ENCODE measurements around the gene ARHGEF38. TPM values are rescaled to one million over a fixed set of nuclear protein-coding genes. Genes with fewer than 3 reads are reported as not detected.
"Not testable (repeated sequence)": the region's sequence is repeated elsewhere in the genome, so short reads cannot be mapped to it uniquely, and the experiment has no call there.

ARHGEF38 gene
- polyA plus RNA-seq, 1 donor from 2014 or later: not detected

DNA sequence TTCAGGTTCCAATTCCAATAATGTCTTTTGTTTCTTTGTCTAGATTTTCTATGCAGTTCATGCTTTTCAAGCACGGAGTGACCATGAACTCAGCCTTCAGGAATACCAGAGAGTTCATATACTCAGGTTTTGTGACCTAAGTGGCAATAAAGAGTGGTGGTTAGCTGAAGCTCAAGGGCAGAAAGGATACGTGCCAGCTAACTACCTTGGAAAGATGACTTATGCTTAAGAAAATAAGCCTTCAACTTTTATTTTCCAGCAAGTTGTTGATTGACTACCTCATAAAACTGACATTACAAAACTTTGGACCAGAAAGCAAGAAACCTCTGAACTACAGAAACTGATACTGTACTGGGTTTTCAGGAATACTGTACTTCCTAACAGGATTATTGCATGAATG, 125.3 kb downstream of the ARHGEF38 start:
- no peak overlapping the region for H3K27ac Mint-ChIP-seq
- H3K4me1 Mint-ChIP-seq: no peaks in the 10 kb centered on the region
- no peaks in the 10 kb centered on the region for H3K9me3 Mint-ChIP-seq
- H3K4me3 Mint-ChIP-seq: no peak overlapping the region
- no peaks in the 10 kb centered on the region for H3K36me3 Mint-ChIP-seq
- H3K27me3 Mint-ChIP-seq: peaks cover 2% of the 10 kb centered on the region

DNA sequence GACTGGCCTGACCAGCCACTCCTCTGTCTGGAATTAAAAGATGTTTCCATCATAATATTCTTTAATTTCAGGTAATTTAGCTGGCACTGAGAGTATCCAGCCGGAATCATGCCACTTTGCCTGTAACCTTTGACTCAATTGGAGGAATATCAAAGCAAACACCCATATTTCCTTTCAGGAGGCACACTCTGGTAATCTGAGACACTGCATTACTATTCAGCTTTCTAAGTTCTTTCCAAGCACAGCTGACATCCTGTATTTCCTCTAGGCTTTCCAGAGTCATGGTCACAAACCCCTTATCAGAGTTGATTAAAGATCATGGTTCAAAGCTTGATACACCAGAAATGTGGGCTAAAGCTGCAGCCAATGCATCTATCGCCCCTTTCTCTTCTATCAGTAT, 126.8 kb downstream of the ARHGEF38 start:
- Mint-ChIP-seq H3K27me3 (no peaks in the 10 kb centered on the region), H3K9me3 (no peaks in the 10 kb centered on the region), H3K4me3 (no peak overlapping the region), H3K4me1 (no peaks in the 10 kb centered on the region), H3K27ac (no peak overlapping the region), H3K36me3 (peaks cover 2% of the 10 kb centered on the region)

DNA sequence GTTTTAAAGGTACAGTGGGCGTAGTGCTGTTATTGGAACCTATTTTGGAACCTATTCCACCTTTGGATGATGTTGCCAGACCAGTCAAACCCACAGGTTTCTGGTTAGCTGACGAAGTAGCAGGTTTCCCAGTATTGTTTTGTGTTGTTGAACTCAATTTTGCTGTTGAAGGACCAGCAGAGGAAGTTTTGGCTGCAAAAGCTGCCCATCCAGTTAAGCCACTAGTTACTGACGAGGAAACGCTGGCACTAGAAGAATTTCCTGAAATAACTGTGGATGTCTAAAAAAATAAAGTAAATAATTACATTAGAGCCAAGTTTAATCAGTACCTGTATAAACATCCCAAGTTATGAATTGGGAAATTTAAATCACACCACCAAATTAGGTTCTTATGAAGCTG, 130.6 kb downstream of the ARHGEF38 start:
- Mint-ChIP-seq H3K4me1 (no peaks in the 10 kb centered on the region), H3K27me3 (no peaks in the 10 kb centered on the region), H3K27ac (no peak overlapping the region), H3K4me3 (no peak overlapping the region), H3K36me3 (peaks cover 3% of the 10 kb centered on the region), H3K9me3 (no peaks in the 10 kb centered on the region)

DNA sequence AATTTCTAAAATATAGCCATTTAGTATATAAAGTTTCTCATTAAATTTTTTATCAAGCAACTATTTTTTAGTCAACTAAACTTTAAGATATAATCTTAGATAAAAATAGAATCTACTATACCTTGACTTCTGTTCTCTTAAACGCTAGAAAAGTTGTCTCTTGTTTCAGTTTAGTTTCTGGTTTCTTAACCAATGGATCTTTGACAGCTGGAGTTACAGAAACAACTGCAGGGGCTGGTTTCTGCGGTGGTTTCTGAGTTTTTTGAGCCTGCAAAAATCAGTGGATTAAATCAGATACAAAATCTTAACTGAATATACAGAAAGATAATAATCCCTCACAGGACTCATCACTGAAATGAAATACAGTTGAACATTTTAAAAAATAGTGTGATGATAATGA, 134.2 kb downstream of the ARHGEF38 start:
- no peaks in the 10 kb centered on the region for H3K9me3 Mint-ChIP-seq
- no peaks in the 10 kb centered on the region for H3K27me3 Mint-ChIP-seq
- no peak overlapping the region for H3K4me3 Mint-ChIP-seq
- peaks cover 5% of the 10 kb centered on the region for H3K36me3 Mint-ChIP-seq
- no peaks in the 10 kb centered on the region for H3K4me1 Mint-ChIP-seq
- no peak overlapping the region for H3K27ac Mint-ChIP-seq

- not testable (repeated sequence) for H3K4me1 Mint-ChIP-seq, H3K36me3 Mint-ChIP-seq, H3K27ac Mint-ChIP-seq, H3K4me3 Mint-ChIP-seq, H3K9me3 Mint-ChIP-seq, H3K27me3 Mint-ChIP-seq
Measured at GRCh38 chr4:105694812-105695211, 142.4 kb downstream of the ARHGEF38 start.

DNA sequence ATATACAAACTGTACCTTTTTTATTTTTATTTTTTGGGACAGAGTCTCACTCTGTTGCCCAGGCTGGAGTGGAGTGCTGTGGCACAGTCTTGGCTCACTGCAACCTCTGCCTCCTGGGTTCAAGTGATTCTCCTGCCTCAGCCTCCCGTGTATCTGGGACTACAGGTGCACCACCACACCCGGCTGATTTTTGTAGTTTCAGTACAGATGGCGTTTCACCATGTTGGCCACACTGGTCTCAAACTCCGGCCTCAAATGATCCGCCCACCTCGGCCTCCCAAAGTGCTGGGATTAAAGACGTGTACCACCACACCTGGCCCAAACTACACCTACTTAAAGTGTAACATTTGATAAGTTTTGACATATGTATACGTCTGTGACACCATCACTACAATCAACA, 143.4 kb downstream of the ARHGEF38 start:
- not testable (repeated sequence) for H3K4me3 Mint-ChIP-seq, H3K9me3 Mint-ChIP-seq, H3K4me1 Mint-ChIP-seq, H3K36me3 Mint-ChIP-seq, H3K27me3 Mint-ChIP-seq, H3K27ac Mint-ChIP-seq

DNA sequence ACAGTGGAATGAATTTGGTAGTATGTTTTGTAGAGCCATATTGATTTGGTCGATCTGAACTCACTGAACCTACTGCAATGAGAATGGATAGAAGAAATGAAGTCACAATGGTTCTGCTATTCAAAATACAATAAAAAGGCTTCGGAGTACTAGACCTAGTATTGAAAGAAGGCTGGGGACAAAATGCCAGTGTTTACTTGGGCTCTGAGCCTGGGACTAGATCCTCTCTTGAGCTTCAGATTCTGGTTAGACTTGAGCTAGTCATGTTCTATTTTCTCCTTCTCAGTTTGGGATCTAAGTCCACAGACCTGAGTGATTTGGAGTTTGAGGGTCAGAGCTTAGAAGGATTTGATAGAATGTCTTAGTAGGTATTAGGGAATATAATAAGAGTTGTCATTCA, 146.2 kb downstream of the ARHGEF38 start:
- no peak overlapping the region for H3K27ac Mint-ChIP-seq
- H3K9me3 Mint-ChIP-seq: no peaks in the 10 kb centered on the region
- no peaks in the 10 kb centered on the region for H3K27me3 Mint-ChIP-seq
- no peak overlapping the region for H3K4me3 Mint-ChIP-seq
- H3K4me1 Mint-ChIP-seq: peaks cover 0 to 8% (median 2%) of the 10 kb centered on the region in 3 donors
- no peaks in the 10 kb centered on the region for H3K36me3 Mint-ChIP-seq

DNA sequence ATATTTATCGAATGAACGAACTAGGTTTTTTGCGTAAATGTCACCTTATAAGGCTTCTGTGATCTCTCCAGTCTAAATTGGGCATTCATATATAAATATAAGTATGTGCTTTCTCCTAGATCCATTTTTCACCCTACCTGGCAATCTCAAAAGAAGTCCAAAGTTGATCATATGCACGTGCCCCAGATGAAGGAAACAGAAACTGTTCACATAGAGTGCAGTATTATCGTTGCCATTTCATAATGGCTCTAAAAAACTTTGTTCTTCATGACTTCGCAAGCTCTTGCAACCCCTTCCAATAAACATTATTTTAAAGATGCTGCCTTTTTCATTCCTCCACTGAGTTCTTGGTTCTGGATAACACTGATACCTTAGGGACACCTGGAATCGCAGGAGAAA, 155.4 kb downstream of the ARHGEF38 start:
- no peaks in the 10 kb centered on the region for H3K9me3 Mint-ChIP-seq
- no peaks in the 10 kb centered on the region for H3K27me3 Mint-ChIP-seq
- H3K4me3 Mint-ChIP-seq: peak overlapping the region; percentile 99 to 100 (median 100)
- H3K4me1 Mint-ChIP-seq: peaks cover 22 to 33% (median 29%) of the 10 kb centered on the region in 3 donors
- H3K27ac Mint-ChIP-seq: peak overlapping the region; percentile 94 to 99 (median 95)
- peaks cover 2% of the 10 kb centered on the region for H3K36me3 Mint-ChIP-seq

DNA sequence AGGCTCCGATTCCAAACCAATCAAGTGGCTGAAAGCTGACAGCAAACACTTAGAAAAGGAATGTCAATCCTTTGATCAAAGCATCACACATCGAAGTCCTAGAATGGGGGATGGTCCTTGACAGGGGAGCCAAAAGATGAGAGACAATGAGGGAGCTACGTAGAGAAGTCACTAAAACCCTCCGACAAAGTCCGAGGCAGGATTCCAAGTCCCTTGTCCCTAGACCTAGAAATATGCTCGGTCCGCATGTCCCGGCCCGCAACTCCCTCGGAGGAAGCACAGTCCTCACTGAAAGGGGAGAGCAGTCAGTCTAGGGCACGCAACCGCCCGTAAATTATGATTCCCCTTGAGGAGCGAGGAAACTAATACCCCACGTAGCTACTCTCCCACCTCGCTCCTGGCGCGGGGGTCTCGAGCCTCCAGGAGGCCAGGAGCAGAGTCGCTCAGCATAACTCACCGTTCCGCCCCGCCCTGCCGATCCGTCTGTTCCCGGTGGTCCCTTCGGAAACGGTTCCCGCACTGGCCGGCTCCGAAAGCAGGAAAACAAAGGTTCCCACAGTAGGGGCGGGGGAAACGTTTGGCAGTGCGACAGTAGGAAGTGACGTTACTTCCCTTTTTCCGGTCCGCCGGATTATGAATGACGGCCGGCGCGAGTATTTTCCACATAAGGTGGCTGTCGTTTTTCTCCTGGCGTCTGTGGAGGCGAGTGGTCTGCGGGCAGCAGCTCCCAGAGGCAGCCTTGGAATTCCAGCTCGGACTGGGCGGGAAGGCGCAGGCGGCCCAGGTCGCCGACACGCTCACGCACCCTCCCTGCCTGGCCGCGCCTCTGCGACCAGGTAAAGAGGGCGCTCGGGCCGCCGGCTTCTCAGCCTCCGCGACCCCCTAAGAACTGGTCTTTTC, 156.0 kb downstream of the ARHGEF38 start, which contains the start of the genes GSTCD and INTS12:
GSTCD (plus strand) TSS at position 604 of the 900 bp plus-strand sequence. CDS start 8,830 bp downstream, outside the sequence.
INTS12 (minus strand) TSS at position 509 of the 900 bp plus-strand sequence. CDS start 8,684 bp downstream, outside the sequence.
- Mint-ChIP-seq H3K27ac (peak within 1 kb of the TSS; percentile 94 to 99 (median 95)), H3K27me3 (no peaks in the 10 kb centered on the region), H3K4me3 (peak within 1 kb of the TSS; percentile 99 to 100 (median 100)), H3K9me3 (no peaks in the 10 kb centered on the region), H3K4me1 (peaks cover 22 to 35% (median 29%) of the 10 kb centered on the region in 3 donors), H3K36me3 (peaks cover 2% of the 10 kb centered on the region)

GRCh38 chr4:105709081-105709450, 156.6 kb downstream of the ARHGEF38 start:
- no peaks in the 10 kb centered on the region for H3K9me3 Mint-ChIP-seq
- peak overlapping the region; percentile 94 to 99 (median 95) for H3K27ac Mint-ChIP-seq
- peaks cover 2% of the 10 kb centered on the region for H3K36me3 Mint-ChIP-seq
- H3K4me1 Mint-ChIP-seq: peaks cover 26 to 37% (median 32%) of the 10 kb centered on the region in 3 donors
- no peaks in the 10 kb centered on the region for H3K27me3 Mint-ChIP-seq
- peak overlapping the region; percentile 99 to 100 (median 100) for H3K4me3 Mint-ChIP-seq

GRCh38 chr4:105710012-105710600, 157.7 kb downstream of the ARHGEF38 start:
- Mint-ChIP-seq H3K4me1 (peaks cover 29 to 44% (median 36%) of the 10 kb centered on the region in 3 donors), H3K9me3 (no peaks in the 10 kb centered on the region), H3K27me3 (no peaks in the 10 kb centered on the region), H3K4me3 (peak overlapping the region in 3 of 4 donors; percentile 13 to 100 (median 99)), H3K36me3 (peaks cover 2% of the 10 kb centered on the region), H3K27ac (peak overlapping the region in 2 of 3 donors; percentile 64 to 95)

DNA sequence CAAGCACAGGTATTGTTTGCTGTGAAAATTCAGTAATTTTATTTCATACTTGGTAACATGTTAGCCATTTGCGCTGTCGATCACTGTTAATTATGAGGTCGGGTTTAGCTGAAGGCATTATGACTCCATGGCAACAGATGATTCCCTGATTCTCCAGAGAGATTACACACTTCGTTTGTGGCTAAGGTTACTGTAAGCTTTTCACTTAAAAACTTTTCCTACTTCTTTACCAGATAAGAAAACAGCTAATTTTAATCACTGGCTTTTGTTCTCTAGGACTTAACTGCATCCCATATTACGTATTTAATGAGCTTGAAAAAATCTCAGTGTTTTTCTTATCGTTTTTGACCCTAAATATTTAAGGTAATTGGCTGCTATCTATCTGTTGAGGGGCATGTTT, 158.3 kb downstream of the ARHGEF38 start:
- Mint-ChIP-seq H3K27me3 (no peaks in the 10 kb centered on the region), H3K27ac (no peak overlapping the region), H3K36me3 (peaks cover 2% of the 10 kb centered on the region), H3K4me1 (peaks cover 27 to 47% (median 35%) of the 10 kb centered on the region in 3 donors), H3K9me3 (no peaks in the 10 kb centered on the region), H3K4me3 (peak overlapping the region in 1 of 4 donors; percentile 5)

GRCh38 chr4:105712766-105713165, 160.3 kb downstream of the ARHGEF38 start:
- Mint-ChIP-seq H3K36me3 (peaks cover 2% of the 10 kb centered on the region), H3K4me3 (peak overlapping the region in 1 of 4 donors; percentile 58), H3K27ac (peak overlapping the region in 1 of 3 donors; percentile 1), H3K4me1 (peaks cover 17 to 39% (median 26%) of the 10 kb centered on the region in 3 donors), H3K27me3 (no peaks in the 10 kb centered on the region), H3K9me3 (no peaks in the 10 kb centered on the region)

DNA sequence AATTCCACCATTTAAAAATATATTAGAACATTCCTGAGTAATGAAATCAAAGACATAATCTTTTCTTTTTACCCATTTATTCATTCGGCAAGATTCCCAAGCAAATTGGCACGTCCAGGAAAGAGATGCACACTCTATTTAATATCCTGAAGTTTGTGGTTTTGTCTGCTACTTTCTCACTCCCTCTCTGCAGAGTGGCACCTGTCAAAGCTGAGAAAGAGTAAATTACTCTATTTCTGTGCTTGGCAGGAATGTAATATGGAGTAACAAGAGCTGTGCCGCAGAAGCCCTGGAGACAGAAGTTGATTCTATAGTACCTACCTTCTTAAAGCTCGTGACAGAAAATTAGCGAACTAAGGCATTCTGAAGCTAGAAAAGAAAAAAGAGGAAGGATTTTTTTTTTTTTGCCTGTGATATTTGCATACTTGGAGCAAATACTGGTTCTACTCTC, 161.7 kb downstream of the ARHGEF38 start:
- H3K27ac Mint-ChIP-seq: peak overlapping the region; percentile 12 to 86 (median 82)
- H3K4me1 Mint-ChIP-seq: peaks cover 14 to 31% (median 23%) of the 10 kb centered on the region in 3 donors
- H3K9me3 Mint-ChIP-seq: no peaks in the 10 kb centered on the region
- peaks cover 2% of the 10 kb centered on the region for H3K36me3 Mint-ChIP-seq
- no peaks in the 10 kb centered on the region for H3K27me3 Mint-ChIP-seq
- H3K4me3 Mint-ChIP-seq: peak overlapping the region; percentile 77 to 93 (median 86)

- Mint-ChIP-seq H3K36me3 (peaks cover 2% of the 10 kb centered on the region), H3K4me1 (peaks cover 6 to 26% (median 15%) of the 10 kb centered on the region in 3 donors)
Measured at GRCh38 chr4:105714932-105715331, 162.5 kb downstream of the ARHGEF38 start.

More at GRCh38 chr4:105714932-105715331, 162.5 kb downstream of the ARHGEF38 start:
- Mint-ChIP-seq H3K9me3 (no peaks in the 10 kb centered on the region), H3K27me3 (no peaks in the 10 kb centered on the region), H3K4me3 (no peak overlapping the region), H3K27ac (peak overlapping the region in 1 of 3 donors; percentile 86)

Measured in IgD-negative memory B cell (primary cell).